Psoas muscle (tissue), 8 donors: ENCODE data around the gene CIBAR2. TPM values are rescaled to one million over a fixed set of nuclear protein-coding genes. Genes with fewer than 3 reads are reported as not detected.

Experiments used
- ATAC-seq, 4 donors: fragments of 200-7000 bp; cut with Tn5 transposase; one replicate each; pipeline ENCODE4 v1.9.1; 2020; ENCODE audit warnings: moderate library complexity in 3 of 4, mild to moderate bottlenecking in 2 of 4
- DNase-seq, 2 donors: peaks; one replicate each; pipeline ENCODE4 v3.0.0-alpha.2; 2020
- H3K27ac ChIP-seq: fragments of 200-600 bp; one replicate; pipeline ENCODE4 v1.8.0; 2022
- H3K27me3 ChIP-seq, 3 donors: fragments of 200-600 bp in 1 of 3; one replicate each; pipeline versions ENCODE4 v1.6.1 to v1.8.0; 2013 to 2022; ENCODE audit warnings: low read length in 2 of 3, mild to moderate bottlenecking in 2 of 3, moderate library complexity in 1 of 3; ENCODE audit not compliant: insufficient read depth in 3 of 3
- H3K36me3 ChIP-seq, 2 donors: fragments of 200-600 bp in 1 of 2; one replicate each; pipeline versions ENCODE4 v1.6.1 to v1.8.0; 2013 to 2022; ENCODE audit warnings: low read depth in 1 of 2, mild to moderate bottlenecking in 1 of 2, moderate library complexity in 1 of 2; ENCODE audit not compliant: insufficient read depth in 1 of 2
- H3K4me1 ChIP-seq: fragments of 200-600 bp; one replicate; pipeline ENCODE4 v1.8.0; 2022
- H3K4me3 ChIP-seq: fragments of 200-600 bp; one replicate; pipeline ENCODE4 v1.8.0; 2022; ENCODE audit warnings: mild to moderate bottlenecking
- H3K9me3 ChIP-seq: fragments of 200-600 bp; one replicate; pipeline ENCODE4 v1.8.0; 2022
- CTCF ChIP-seq: fragments of 200-600 bp; IDR thresholded peaks from one replicate; pipeline ENCODE4 v1.8.0; 2022; ENCODE audit warnings: antibody characterized with exemption
- WGBS, 3 donors: extraction: QIAGEN DNeasy Blood & Tissue Kit; methylation state at CpG; one replicate each; pipeline versions ENCODE4 v1.1.6 to v1.1.7; 2013; 5-methylcytosine and 5-hydroxymethylcytosine counted together
- intact Hi-C, 2 donors: fragments of 100-400 bp; cut with DNase I; formaldehyde crosslinking; loops; one replicate each; pipeline versions ENCODE4 v1.11.0 to v1.14.2; 2022
- polyA plus RNA-seq, 3 donors: library from polyadenylated mRNA; stranded (reverse); fragments of 200-250 nt; gene quantifications; one replicate each; pipeline ENCODE4 v1.2.3, GENCODE V29; 2013
- total RNA-seq, 4 donors: library from RNA; stranded (reverse); fragmentation: NEBNext Ultra II Directional in 2 of 4; extraction: Animal tissue kit (Norgen Biotek cat#: 25700) in 2 of 4; gene quantifications; one replicate each; pipeline versions ENCODE4 v1.2.1 to v1.2.4, GENCODE V29; 2021 to 2023
- donor health status: healthy with polysubstance abuse.
- donor health status: DM: no; HTN: no; CAD: no; lungs with moderate emphysema.
- donor health status: Bipolar disorder and iron deficiency.
- donor health status: healthy.
- donor health status: DM: yes; HTN: yes; CAD: no.
- donor health status: DM: no; HTN: no; CAD: no.
- donor health status: DM: no; HTN: no; CAD: no.
- donor health status: DM: yes; HTN: yes; CAD: no.

CIBAR2 gene
- total and polyA plus RNA-seq, 7 donors = 0.36 TPM; not detected in 6

GRCh38 chr16:85090873-85091521 lies 21.3 kb downstream of the CIBAR2 start:
- intact Hi-C loops = no loop called here
- 85 to 94% (median 91%) methylated on average over 8 of the region's 8 CpGs for WGBS, 3 donors
- TF ChIP-seq CTCF = no peak
- Histone ChIP-seq H3K4me3 (no peak overlapping the region), H3K27ac (no peak overlapping the region), H3K36me3 (peaks cover 0 to 9% of the 10 kb centered on the region in 2 donors), H3K4me1 (no peaks in the 10 kb centered on the region), H3K9me3 (no peaks in the 10 kb centered on the region), H3K27me3 (peaks cover 0 to 6% (median 5%) of the 10 kb centered on the region in 3 donors)
- DNase-seq (no peak), ATAC-seq (peak in 1 of 4 donors; percentile 3)

GRCh38 chr16:85090181-85090580 lies 22.1 kb downstream of the CIBAR2 start:
- 68% methylated on average over 13 of the region's 13 CpGs for WGBS, 3 donors
- ATAC-seq = no peak
- H3K4me3 ChIP-seq = no peak overlapping the region
- no peak overlapping the region for H3K27ac ChIP-seq
- DNase-seq = no peak
- peaks cover 0 to 9% of the 10 kb centered on the region in 2 donors for H3K36me3 ChIP-seq
- no peaks in the 10 kb centered on the region for H3K4me1 ChIP-seq
- peaks cover 0 to 6% (median 5%) of the 10 kb centered on the region in 3 donors for H3K27me3 ChIP-seq
- TF ChIP-seq CTCF = no peak
- no peaks in the 10 kb centered on the region for H3K9me3 ChIP-seq
- intact Hi-C loops = no loop called here

- DNase-seq = no peak
- H3K36me3 ChIP-seq = peaks cover 0 to 9% of the 10 kb centered on the region in 2 donors
- peaks cover 0 to 5% (median 4%) of the 10 kb centered on the region in 3 donors for H3K27me3 ChIP-seq
- peak in 3 of 4 donors; percentile 7 to 25 (median 19) for ATAC-seq
- H3K4me3 ChIP-seq = no peak overlapping the region
- no peak overlapping the region for H3K27ac ChIP-seq
- H3K4me1 ChIP-seq = no peaks in the 10 kb centered on the region
- 56 to 79% (median 66%) methylated on average over 16 of the region's 16 CpGs for WGBS, 3 donors
- intact Hi-C loops = loop anchor here in 1 of 2 donors (10.0 kb wide), 1 partner anchor 105 kb away; no protein-coding TSS in a partner anchor
- no peak for TF ChIP-seq CTCF
- no peaks in the 10 kb centered on the region for H3K9me3 ChIP-seq
Observed at GRCh38 chr16:85089525-85089924, 22.7 kb downstream of the CIBAR2 start.

- ATAC-seq (no peak), DNase-seq (no peak)
- Histone ChIP-seq H3K27ac (no peak overlapping the region), H3K36me3 (peaks cover 0 to 9% of the 10 kb centered on the region in 2 donors), H3K27me3 (peaks cover 0 to 2% (median 0%) of the 10 kb centered on the region in 3 donors), H3K9me3 (no peaks in the 10 kb centered on the region), H3K4me1 (no peaks in the 10 kb centered on the region), H3K4me3 (no peak overlapping the region)
- intact Hi-C loops = loop anchor here in 1 of 2 donors (10.0 kb wide), 1 partner anchor 104 kb away; no protein-coding TSS in a partner anchor
- 84 to 86% (median 84%) methylated on average over 28 to 31 of the region's 31 CpGs for WGBS, 3 donors
- no peak for TF ChIP-seq CTCF
Observed at GRCh38 chr16:85088570-85089199, 23.6 kb downstream of the CIBAR2 start.
